HepG2 (cell line): ENCODE data around the gene P4HB. TPM values are rescaled to one million over a fixed set of nuclear protein-coding genes. Genes with fewer than 3 reads are reported as not detected.

ENCODE experiments used
- AKAP8 ChIP-seq: sonication (generic); formaldehyde crosslinking; IDR thresholded peaks from 2 replicates; pipeline ENCODE4 v1.5.1; 2020; ENCODE audit warnings: mild to moderate bottlenecking, missing genetic modification reagents
- IRF2 ChIP-seq: IDR thresholded peaks from 2 replicates; pipeline ENCODE4 v1.6.1; 2018; ENCODE audit warnings: missing genetic modification reagents, missing compliant biosample characterization
- NFKB2 ChIP-seq: sonication (generic); formaldehyde crosslinking; IDR thresholded peaks from 2 replicates; pipeline ENCODE4 v1.4.0; 2020; ENCODE audit warnings: missing genetic modification reagents, borderline replicate concordance
- PCBP1 ChIP-seq: fragments of 200-400 bp; formaldehyde crosslinking; IDR thresholded peaks from 2 replicates; pipeline ENCODE4 v1.6.1; 2017; ENCODE audit warnings: mild to moderate bottlenecking, low read depth, low read length, borderline replicate concordance
- RAD51 ChIP-seq: fragments of 450-650 bp; IDR thresholded peaks from 2 replicates; pipeline ENCODE4 v1.6.1; 2016; ENCODE audit warnings: borderline replicate concordance
- RARG ChIP-seq: sonication (generic); formaldehyde crosslinking; IDR thresholded peaks from 2 replicates; pipeline ENCODE4 v1.4.0; 2020; ENCODE audit warnings: low read depth, mild to moderate bottlenecking, missing genetic modification reagents
- ZFYVE20 ChIP-seq: sonication (generic); formaldehyde crosslinking; IDR thresholded peaks from 2 replicates; pipeline ENCODE4 v1.8.0; 2023; ENCODE audit warnings: low read depth, mild to moderate bottlenecking, moderate library complexity, missing genetic modification reagents, borderline replicate concordance
- ZNF264 ChIP-seq: sonication (generic); formaldehyde crosslinking; IDR thresholded peaks from 2 replicates; pipeline ENCODE4 v1.4.0; 2020; ENCODE audit warnings: missing genetic modification reagents
- ZNF441 ChIP-seq: sonication (generic); formaldehyde crosslinking; IDR thresholded peaks from 2 replicates; pipeline ENCODE4 v1.7.0; 2021; ENCODE audit warnings: missing genetic modification reagents, borderline replicate concordance
- polyA plus RNA-seq, 8 experiments: library from polyadenylated mRNA; depleted of rRNA in 3 of 8; stranded (reverse) in 7 of 8; unstranded in 1 of 8; fragments of >200 nt; fragmentation: Illumina TruSeq in 4 of 8; extraction: Trizol in 4 of 8; gene quantifications; 2 replicates each; pipeline versions ENCODE4 v1.2.1 to v1.2.3, GENCODE V29; 2011 to 2016; ENCODE audit warnings: low read depth in 4 of 8, missing spikeins in 1 of 8, mixed read lengths in 1 of 8; ENCODE audit not compliant: insufficient read depth in 1 of 8
- total RNA-seq, 5 experiments: library from RNA; depleted of rRNA; stranded (reverse); fragments of >200 nt; fragmentation: Illumina TruSeq; extraction: Trizol; gene quantifications; 2 replicates each; pipeline ENCODE4 v1.2.3, GENCODE V29; 2016; ENCODE audit warnings: low read depth in 1 of 5
- TF ChIP-seq, protein P1 (sequence below): sonication (generic); formaldehyde crosslinking; IDR thresholded peaks from 2 replicates; pipeline ENCODE4 v1.8.0; 2022; ENCODE audit warnings: missing genetic modification reagents, mild to moderate bottlenecking, moderate library complexity, borderline replicate concordance
- TF ChIP-seq, protein P2 (sequence below): sonication (generic); formaldehyde crosslinking; IDR thresholded peaks from 2 replicates; pipeline ENCODE4 v1.4.0; 2020; ENCODE audit warnings: missing genetic modification reagents
- TF ChIP-seq, protein P3 (sequence below): sonication (generic); formaldehyde crosslinking; IDR thresholded peaks from 2 replicates; pipeline ENCODE4 v1.8.1; 2023; ENCODE audit warnings: mild to moderate bottlenecking, missing genetic modification reagents
- TF ChIP-seq, protein P4 (sequence below): sonication (generic); formaldehyde crosslinking; IDR thresholded peaks from 2 replicates; pipeline ENCODE4 v1.8.1; 2022; ENCODE audit warnings: low read depth, mild to moderate bottlenecking, missing genetic modification reagents
- TF ChIP-seq, protein P5 (sequence below): sonication (generic); formaldehyde crosslinking; IDR thresholded peaks from 2 replicates; pipeline ENCODE4 v1.8.0; 2022; ENCODE audit warnings: missing genetic modification reagents, mild to moderate bottlenecking, borderline replicate concordance

Gene P4HB
- total and polyA plus RNA-seq, 2 of the 13 experiments (the other 11 are each of a cell fraction or from before 2014, with no cell fraction given) = 185 to 782 TPM

DNA sequence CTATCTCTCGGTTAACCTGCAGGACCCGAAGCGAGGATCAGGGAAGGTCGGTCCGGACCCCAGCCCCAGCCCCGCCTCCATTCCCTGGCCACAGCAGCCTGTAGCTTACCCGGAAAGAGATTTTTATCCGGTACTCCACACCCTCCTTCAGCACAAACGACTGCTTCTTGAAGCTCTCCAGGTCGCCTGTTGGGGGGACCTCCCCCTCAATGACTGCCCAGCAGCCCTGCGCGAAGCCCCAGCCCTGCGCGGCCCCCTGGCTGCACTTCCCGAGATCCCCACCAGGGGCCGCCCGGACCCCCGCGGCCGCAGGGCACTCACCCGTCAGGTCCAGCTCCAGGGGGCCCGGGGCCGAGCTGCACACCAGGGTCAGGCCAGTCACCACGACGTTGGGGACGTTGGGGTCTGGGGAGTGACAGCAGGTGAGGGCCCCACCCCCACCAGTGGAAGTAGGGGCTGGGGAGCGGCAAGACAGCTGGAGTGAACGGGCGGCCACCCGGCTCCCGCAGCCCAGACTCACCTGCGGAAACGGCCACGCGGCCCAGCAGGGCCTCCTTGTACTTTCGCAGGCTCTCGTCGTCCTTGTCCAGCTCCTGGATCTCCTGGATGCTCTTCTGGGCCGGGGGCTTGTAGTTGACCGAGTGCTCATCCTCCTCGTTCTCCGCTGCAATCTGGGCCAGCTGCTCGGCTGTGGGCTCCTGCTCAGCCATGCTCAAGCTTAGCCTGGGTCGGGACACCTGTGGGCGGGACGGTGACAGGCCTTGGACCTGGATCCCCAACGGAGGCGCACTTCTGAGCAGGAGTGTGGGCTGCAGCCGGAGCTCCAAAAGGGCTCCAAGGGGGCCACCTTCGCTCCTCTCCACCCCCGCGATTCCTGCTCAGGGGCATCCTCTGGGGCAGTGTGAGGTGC lies 9.1 kb upstream of the P4HB start (continued):
- TF ChIP-seq ZNF441 (CRISPR knock-in tag) = no peak
- peak; percentile 31; the same call in 1 of the 2 replicates for TF ChIP-seq NFKB2 (CRISPR knock-in tag)
- TF ChIP-seq, protein P1, sequence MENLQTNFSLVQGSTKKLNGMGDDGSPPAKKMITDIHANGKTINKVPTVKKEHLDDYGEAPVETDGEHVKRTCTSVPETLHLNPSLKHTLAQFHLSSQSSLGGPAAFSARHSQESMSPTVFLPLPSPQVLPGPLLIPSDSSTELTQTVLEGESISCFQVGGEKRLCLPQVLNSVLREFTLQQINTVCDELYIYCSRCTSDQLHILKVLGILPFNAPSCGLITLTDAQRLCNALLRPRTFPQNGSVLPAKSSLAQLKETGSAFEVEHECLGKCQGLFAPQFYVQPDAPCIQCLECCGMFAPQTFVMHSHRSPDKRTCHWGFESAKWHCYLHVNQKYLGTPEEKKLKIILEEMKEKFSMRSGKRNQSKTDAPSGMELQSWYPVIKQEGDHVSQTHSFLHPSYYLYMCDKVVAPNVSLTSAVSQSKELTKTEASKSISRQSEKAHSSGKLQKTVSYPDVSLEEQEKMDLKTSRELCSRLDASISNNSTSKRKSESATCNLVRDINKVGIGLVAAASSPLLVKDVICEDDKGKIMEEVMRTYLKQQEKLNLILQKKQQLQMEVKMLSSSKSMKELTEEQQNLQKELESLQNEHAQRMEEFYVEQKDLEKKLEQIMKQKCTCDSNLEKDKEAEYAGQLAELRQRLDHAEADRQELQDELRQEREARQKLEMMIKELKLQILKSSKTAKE (CRISPR knock-in tag) = 0 out of 2 replicates have a peak, but pooled peaks have one; percentile 42
- TF ChIP-seq IRF2 (CRISPR knock-in tag) = no peak; the same call in none of the 2 replicates
- TF ChIP-seq RARG (CRISPR knock-in tag) = no peak
- TF ChIP-seq, protein P2, sequence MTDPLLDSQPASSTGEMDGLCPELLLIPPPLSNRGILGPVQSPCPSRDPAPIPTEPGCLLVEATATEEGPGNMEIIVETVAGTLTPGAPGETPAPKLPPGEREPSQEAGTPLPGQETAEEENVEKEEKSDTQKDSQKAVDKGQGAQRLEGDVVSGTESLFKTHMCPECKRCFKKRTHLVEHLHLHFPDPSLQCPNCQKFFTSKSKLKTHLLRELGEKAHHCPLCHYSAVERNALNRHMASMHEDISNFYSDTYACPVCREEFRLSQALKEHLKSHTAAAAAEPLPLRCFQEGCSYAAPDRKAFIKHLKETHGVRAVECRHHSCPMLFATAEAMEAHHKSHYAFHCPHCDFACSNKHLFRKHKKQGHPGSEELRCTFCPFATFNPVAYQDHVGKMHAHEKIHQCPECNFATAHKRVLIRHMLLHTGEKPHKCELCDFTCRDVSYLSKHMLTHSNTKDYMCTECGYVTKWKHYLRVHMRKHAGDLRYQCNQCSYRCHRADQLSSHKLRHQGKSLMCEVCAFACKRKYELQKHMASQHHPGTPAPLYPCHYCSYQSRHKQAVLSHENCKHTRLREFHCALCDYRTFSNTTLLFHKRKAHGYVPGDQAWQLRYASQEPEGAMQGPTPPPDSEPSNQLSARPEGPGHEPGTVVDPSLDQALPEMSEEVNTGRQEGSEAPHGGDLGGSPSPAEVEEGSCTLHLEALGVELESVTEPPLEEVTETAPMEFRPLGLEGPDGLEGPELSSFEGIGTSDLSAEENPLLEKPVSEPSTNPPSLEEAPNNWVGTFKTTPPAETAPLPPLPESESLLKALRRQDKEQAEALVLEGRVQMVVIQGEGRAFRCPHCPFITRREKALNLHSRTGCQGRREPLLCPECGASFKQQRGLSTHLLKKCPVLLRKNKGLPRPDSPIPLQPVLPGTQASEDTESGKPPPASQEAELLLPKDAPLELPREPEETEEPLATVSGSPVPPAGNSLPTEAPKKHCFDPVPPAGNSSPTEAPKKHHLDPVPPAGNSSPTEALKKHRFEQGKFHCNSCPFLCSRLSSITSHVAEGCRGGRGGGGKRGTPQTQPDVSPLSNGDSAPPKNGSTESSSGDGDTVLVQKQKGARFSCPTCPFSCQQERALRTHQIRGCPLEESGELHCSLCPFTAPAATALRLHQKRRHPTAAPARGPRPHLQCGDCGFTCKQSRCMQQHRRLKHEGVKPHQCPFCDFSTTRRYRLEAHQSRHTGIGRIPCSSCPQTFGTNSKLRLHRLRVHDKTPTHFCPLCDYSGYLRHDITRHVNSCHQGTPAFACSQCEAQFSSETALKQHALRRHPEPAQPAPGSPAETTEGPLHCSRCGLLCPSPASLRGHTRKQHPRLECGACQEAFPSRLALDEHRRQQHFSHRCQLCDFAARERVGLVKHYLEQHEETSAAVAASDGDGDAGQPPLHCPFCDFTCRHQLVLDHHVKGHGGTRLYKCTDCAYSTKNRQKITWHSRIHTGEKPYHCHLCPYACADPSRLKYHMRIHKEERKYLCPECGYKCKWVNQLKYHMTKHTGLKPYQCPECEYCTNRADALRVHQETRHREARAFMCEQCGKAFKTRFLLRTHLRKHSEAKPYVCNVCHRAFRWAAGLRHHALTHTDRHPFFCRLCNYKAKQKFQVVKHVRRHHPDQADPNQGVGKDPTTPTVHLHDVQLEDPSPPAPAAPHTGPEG (CRISPR knock-in tag) = peak; percentile 50; the same call in 1 of the 2 replicates
- TF ChIP-seq PCBP1 = peak; percentile 22; the same call in 1 of the 2 replicates
- peak; percentile 92 for TF ChIP-seq AKAP8 (CRISPR knock-in tag)
- TF ChIP-seq, protein P3, sequence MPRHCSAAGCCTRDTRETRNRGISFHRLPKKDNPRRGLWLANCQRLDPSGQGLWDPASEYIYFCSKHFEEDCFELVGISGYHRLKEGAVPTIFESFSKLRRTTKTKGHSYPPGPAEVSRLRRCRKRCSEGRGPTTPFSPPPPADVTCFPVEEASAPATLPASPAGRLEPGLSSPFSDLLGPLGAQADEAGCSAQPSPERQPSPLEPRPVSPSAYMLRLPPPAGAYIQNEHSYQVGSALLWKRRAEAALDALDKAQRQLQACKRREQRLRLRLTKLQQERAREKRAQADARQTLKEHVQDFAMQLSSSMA (CRISPR knock-in tag) = no peak
- TF ChIP-seq ZFYVE20 = no peak
- TF ChIP-seq, protein P4, sequence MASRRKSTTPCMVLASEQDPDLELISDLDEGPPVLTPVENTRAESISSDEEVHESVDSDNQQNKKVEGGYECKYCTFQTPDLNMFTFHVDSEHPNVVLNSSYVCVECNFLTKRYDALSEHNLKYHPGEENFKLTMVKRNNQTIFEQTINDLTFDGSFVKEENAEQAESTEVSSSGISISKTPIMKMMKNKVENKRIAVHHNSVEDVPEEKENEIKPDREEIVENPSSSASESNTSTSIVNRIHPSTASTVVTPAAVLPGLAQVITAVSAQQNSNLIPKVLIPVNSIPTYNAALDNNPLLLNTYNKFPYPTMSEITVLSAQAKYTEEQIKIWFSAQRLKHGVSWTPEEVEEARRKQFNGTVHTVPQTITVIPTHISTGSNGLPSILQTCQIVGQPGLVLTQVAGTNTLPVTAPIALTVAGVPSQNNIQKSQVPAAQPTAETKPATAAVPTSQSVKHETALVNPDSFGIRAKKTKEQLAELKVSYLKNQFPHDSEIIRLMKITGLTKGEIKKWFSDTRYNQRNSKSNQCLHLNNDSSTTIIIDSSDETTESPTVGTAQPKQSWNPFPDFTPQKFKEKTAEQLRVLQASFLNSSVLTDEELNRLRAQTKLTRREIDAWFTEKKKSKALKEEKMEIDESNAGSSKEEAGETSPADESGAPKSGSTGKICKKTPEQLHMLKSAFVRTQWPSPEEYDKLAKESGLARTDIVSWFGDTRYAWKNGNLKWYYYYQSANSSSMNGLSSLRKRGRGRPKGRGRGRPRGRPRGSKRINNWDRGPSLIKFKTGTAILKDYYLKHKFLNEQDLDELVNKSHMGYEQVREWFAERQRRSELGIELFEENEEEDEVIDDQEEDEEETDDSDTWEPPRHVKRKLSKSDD = no peak
- TF ChIP-seq RAD51 = no peak
- peak; percentile 46; the same call in 1 of the 2 replicates for TF ChIP-seq ZNF264
- TF ChIP-seq, protein P5, sequence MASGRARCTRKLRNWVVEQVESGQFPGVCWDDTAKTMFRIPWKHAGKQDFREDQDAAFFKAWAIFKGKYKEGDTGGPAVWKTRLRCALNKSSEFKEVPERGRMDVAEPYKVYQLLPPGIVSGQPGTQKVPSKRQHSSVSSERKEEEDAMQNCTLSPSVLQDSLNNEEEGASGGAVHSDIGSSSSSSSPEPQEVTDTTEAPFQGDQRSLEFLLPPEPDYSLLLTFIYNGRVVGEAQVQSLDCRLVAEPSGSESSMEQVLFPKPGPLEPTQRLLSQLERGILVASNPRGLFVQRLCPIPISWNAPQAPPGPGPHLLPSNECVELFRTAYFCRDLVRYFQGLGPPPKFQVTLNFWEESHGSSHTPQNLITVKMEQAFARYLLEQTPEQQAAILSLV (CRISPR knock-in tag) = peak; percentile 19; the same call in 1 of the 2 replicates
